HEK293 (cell line): ENCODE results near the gene PBRM1.

ENCODE experiments used
- KLF1 ChIP-seq: fragments of 450-650 bp; formaldehyde crosslinking; IDR thresholded peaks from 2 replicates; pipeline ENCODE4 v1.5.1; 2016; ENCODE audit warnings: missing biosample characterization, missing genetic modification characterization
- PRDM4 ChIP-seq: fragments of 450-650 bp; formaldehyde crosslinking; IDR thresholded peaks from 2 replicates; pipeline ENCODE4 v1.5.1; 2017; ENCODE audit warnings: missing biosample characterization, missing genetic modification characterization
- ZNF23 ChIP-seq: fragments of 450-650 bp; formaldehyde crosslinking; IDR thresholded peaks from 2 replicates; pipeline ENCODE4 v1.5.1; 2016; ENCODE audit warnings: missing biosample characterization, missing genetic modification characterization, borderline replicate concordance

GRCh38 chr3:52506266-52506966, 179.3 kb downstream of the PBRM1 start:
- TF ChIP-seq KLF1 (no peak), ZNF23 (no peak), PRDM4 (tag by site-specific recombination) (no peak)
